Astrocyte of the spinal cord (primary cell): ENCODE data around the gene NPAS2.

Source experiments
- DNase-seq: peaks from one replicate; pipeline ENCODE4 v3.0.0; 2011; ENCODE audit warnings: low read depth, low spot score
- H3K4me3 ChIP-seq: 2 replicates; pipeline ENCODE4 v1.5.1; 2011; ENCODE audit warnings: low read depth, mild to moderate bottlenecking, low read length, moderate library complexity
- in situ Hi-C: cut with HindIII; loops from 2 replicates; pipeline ENCODE4 v1.10.0; 2017; ENCODE audit warnings: low sequenced_read_pairs
- TF ChIP-seq, protein P1 (sequence below): IDR thresholded peaks from 2 replicates; pipeline ENCODE4 v1.5.1; 2012; ENCODE audit warnings: low read depth, mild to moderate bottlenecking, low read length, inconsistent platforms

Gene NPAS2, protein sequence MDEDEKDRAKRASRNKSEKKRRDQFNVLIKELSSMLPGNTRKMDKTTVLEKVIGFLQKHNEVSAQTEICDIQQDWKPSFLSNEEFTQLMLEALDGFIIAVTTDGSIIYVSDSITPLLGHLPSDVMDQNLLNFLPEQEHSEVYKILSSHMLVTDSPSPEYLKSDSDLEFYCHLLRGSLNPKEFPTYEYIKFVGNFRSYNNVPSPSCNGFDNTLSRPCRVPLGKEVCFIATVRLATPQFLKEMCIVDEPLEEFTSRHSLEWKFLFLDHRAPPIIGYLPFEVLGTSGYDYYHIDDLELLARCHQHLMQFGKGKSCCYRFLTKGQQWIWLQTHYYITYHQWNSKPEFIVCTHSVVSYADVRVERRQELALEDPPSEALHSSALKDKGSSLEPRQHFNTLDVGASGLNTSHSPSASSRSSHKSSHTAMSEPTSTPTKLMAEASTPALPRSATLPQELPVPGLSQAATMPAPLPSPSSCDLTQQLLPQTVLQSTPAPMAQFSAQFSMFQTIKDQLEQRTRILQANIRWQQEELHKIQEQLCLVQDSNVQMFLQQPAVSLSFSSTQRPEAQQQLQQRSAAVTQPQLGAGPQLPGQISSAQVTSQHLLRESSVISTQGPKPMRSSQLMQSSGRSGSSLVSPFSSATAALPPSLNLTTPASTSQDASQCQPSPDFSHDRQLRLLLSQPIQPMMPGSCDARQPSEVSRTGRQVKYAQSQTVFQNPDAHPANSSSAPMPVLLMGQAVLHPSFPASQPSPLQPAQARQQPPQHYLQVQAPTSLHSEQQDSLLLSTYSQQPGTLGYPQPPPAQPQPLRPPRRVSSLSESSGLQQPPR

DNA sequence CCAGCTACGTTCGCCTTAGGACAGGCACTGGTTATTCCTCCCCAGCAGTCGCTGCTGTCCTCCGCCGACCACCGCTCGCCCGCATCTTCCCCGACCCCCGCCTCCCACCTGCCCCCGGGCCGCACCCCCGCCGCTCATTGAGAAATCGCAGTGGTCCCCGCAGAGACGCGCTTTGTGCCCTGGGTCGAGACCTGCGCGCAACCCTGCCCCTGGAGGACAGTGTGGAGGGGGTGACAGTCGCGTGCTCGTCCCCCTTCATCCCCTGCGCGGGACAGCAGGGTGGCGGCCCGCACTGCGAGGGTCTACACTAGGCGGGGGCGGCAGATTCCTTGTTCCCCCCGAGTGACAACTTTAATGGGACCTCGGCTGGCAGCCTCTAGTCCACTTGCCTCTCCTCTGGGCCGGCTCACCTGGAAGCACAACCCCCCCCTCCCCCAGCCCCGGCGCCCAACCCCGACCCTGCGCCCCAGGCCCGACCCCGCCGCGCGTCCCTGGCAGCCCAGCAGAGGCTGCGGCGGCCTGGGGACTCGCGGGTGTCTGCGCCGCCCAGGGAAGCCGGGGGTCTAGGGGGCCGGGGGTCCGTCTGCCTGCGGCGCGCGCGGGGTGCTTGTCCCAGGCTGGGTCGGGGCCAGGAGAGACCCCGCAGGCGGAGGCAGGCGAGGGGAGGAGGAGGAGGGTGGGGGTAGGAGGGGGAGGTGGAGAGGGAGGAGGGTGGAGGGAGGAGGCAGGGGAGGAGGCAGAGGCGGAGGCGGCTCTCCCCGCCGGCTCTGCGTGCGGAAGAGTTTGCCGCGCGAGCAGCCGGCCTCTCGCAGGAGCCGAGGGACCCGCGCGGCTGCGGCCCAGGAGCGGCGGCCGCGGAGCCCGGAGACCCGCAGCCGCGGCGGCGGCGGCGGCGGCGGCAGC is at the start of gene NPAS2:
NPAS2 (plus strand) TSS at position 770 of the 903 bp plus-strand sequence. CDS start 84,616 bp downstream, outside the sequence.
- DNase-seq = peak; percentile 43
- in situ Hi-C loops = no loop called here
- TF ChIP-seq, protein P1, sequence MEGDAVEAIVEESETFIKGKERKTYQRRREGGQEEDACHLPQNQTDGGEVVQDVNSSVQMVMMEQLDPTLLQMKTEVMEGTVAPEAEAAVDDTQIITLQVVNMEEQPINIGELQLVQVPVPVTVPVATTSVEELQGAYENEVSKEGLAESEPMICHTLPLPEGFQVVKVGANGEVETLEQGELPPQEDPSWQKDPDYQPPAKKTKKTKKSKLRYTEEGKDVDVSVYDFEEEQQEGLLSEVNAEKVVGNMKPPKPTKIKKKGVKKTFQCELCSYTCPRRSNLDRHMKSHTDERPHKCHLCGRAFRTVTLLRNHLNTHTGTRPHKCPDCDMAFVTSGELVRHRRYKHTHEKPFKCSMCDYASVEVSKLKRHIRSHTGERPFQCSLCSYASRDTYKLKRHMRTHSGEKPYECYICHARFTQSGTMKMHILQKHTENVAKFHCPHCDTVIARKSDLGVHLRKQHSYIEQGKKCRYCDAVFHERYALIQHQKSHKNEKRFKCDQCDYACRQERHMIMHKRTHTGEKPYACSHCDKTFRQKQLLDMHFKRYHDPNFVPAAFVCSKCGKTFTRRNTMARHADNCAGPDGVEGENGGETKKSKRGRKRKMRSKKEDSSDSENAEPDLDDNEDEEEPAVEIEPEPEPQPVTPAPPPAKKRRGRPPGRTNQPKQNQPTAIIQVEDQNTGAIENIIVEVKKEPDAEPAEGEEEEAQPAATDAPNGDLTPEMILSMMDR = no peak

DNA sequence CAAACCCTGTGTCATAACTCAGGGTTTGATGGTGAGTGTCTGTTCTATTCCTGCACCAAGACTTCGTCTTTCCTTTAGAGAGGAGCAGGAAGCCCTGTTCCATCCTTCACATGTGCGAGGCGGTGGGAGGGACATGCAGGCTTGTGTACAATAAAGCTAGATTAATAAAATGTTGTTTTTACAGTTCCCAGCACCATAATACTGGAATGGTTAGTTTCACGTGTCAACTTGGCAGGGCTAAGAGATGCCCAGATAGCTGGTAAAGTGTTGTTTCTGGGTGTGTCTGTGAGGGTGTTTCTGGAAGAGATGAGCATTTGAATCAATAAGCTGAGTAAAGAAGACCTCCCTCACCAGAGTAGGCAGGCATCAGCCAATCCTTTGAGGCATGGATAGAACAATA is 48.8 kb upstream of the NPAS2 start:
- TF ChIP-seq, protein P1 = no peak
- no peak for DNase-seq

More for the DNA sequence above, at the start of gene NPAS2:
- H3K4me3 ChIP-seq = peak within 1 kb of the TSS; percentile 79

DNA sequence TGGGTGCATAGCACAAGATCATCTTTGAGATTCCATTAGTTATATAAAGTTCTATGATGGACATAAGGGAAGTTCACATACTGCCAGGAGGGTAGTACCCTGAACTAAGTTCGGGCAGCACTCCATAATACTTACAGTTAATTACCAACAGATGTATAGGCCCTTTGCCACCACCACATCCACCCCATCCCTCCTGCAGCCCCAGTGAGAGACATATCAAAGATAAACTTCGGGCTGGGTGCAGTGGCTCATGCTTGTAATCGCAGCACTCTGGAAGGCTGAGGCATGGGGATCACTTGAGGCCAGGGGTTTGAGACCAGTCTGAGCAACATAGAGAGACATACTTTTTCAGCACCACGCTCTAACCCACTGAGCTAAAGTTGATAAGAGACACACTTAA is 46.4 kb upstream of the NPAS2 start:
- no peak for DNase-seq
- H3K4me3 ChIP-seq = no peak overlapping the region
- in situ Hi-C loops = no loop called here
- TF ChIP-seq, protein P1 = no peak

More for the DNA sequence above, 48.8 kb upstream of the NPAS2 start:
- in situ Hi-C loops = no loop called here
- no peak overlapping the region for H3K4me3 ChIP-seq

DNA sequence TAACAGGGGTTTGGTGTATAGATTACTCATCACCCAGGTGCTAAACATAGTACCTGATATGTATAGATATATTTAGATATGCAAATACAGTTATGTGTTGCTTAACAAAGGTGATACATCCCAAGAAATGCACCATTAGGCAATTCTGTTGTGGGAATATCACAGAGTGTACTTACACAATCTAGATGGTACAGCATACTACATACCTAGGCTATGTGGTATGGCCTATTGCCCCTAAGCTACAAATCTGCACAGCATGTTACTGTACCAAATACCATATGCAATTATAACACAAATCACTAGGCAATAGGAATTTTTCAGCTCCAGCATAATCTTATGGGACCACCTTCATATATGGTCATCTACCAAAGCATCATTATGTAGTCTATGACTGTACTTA is 43.5 kb upstream of the NPAS2 start:
- TF ChIP-seq, protein P1 = no peak

DNA sequence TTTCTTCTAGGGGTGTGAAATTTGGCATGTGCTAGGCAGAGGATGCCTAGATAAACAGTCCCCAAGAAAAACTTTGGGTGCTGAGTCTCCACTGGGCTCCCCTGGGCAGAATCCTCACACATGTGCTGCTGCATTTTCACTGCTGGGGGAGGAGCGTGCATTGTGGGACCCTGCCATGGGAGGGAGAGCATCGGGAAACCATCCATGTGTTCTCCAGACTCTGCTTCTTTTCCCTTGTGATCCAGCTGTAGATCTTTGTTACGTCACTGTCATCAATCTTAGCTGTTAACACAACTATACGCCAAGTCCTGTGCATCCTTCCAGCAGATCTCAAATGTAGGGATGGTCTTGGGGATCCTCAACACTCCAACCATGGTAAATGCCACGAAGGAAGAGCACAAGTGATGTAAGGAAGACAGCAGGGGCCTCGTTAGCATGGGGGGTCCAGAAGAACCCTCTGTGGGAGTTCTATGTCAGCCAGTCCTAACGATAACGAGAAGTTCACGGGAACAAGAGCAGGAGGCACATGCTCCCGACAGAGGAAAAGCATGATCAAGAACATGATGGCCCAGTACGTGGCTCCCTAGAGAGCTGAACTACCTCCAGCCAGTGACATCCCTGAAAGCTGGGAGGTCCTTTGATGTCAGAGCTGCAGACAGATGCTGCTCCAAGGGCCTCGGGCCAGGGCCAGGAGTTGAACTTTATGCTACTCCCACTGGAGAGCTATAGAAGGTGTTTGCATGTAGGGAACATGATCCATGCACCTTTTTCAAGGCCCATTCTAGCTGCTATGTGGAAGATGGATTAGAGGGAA is 41.1 kb upstream of the NPAS2 start:
- in situ Hi-C loops = no loop called here
- TF ChIP-seq, protein P1 = no peak
- DNase-seq = no peak
- no peak overlapping the region for H3K4me3 ChIP-seq

More for the DNA sequence above, 43.5 kb upstream of the NPAS2 start:
- DNase-seq = no peak
- no peak overlapping the region for H3K4me3 ChIP-seq
- in situ Hi-C loops = no loop called here
